Measurements from ENCODE around the gene NRP2. TPM values are rescaled to one million over a fixed set of nuclear protein-coding genes. Genes with fewer than 3 reads are reported as not detected.

NRP2 gene
- total and polyA plus RNA-seq, 11 donors, result 2.0 to 57.5 (median 4.7) TPM

GRCh38 chr2:205802941-205803340 is 120.6 kb downstream of the NRP2 start:
- ATAC-seq (no peak), DNase-seq (no peak)
- intact Hi-C loops (cut with DNase I), result no loop called here
- H3K27ac ChIP-seq, result peak overlapping the region in 1 of 12 donors; percentile 85
- WGBS, 4 donors, result 87 to 91% (median 89%) methylated on average over 6 of the region's 6 CpGs
- H3K9me3 ChIP-seq, result peaks cover 0 to 18% (median 6%) of the 10 kb centered on the region in 12 donors
- TF ChIP-seq POLR2A (IDR thresholded peaks at IDR 0.05) (no peak), CTCF (IDR thresholded peaks at IDR 0.05) (no peak)
- H3K36me3 ChIP-seq, result no peaks in the 10 kb centered on the region
- no peaks in the 10 kb centered on the region for H3K27me3 ChIP-seq
- H3K4me3 ChIP-seq, result no peak overlapping the region
- H3K4me1 ChIP-seq, result peaks cover 0 to 9% (median 0%) of the 10 kb centered on the region in 12 donors

- WGBS, 4 donors, result 86 to 93% (median 90%) methylated on average over 1 of the region's 1 CpG
- no peak overlapping the region for H3K4me3 ChIP-seq
- no peaks in the 10 kb centered on the region for H3K27me3 ChIP-seq
- peaks cover 0 to 9% (median 0%) of the 10 kb centered on the region in 12 donors for H3K4me1 ChIP-seq
- ATAC-seq (no peak), DNase-seq (no peak)
- no peak for TF ChIP-seq POLR2A (IDR thresholded peaks at IDR 0.05)
- no peak for TF ChIP-seq CTCF (IDR thresholded peaks at IDR 0.05)
- H3K27ac ChIP-seq, result peak overlapping the region in 1 of 12 donors; percentile 85
- H3K36me3 ChIP-seq, result no peaks in the 10 kb centered on the region
- intact Hi-C loops (cut with DNase I), result no loop called here
- H3K9me3 ChIP-seq, result peaks cover 0 to 12% (median 2%) of the 10 kb centered on the region in 12 donors
Observed at GRCh38 chr2:205803500-205803899, 121.2 kb downstream of the NRP2 start.

GRCh38 chr2:205805136-205805535 is 122.8 kb downstream of the NRP2 start:
- ATAC-seq, result no peak
- TF ChIP-seq POLR2A (IDR thresholded peaks at IDR 0.05) (no peak), CTCF (IDR thresholded peaks at IDR 0.05) (no peak)
- Histone ChIP-seq H3K9me3 (no peaks in the 10 kb centered on the region), H3K36me3 (no peaks in the 10 kb centered on the region), H3K4me1 (peaks cover 0 to 9% (median 0%) of the 10 kb centered on the region in 12 donors), H3K27me3 (no peaks in the 10 kb centered on the region), H3K27ac (no peak overlapping the region), H3K4me3 (no peak overlapping the region)
- WGBS, 4 donors, result 86 to 92% (median 89%) methylated on average over 8 of the region's 8 CpGs
- no peak for DNase-seq
- intact Hi-C loops (cut with DNase I), result no loop called here

GRCh38 chr2:205806143-205806905 is 124.0 kb downstream of the NRP2 start:
- Histone ChIP-seq H3K36me3 (no peaks in the 10 kb centered on the region), H3K9me3 (no peaks in the 10 kb centered on the region), H3K27me3 (no peaks in the 10 kb centered on the region), H3K4me3 (no peak overlapping the region), H3K27ac (no peak overlapping the region), H3K4me1 (no peaks in the 10 kb centered on the region)
- intact Hi-C loops (cut with DNase I), result no loop called here
- 86 to 91% (median 88%) methylated on average over 18 of the region's 18 CpGs for WGBS, 4 donors
- no peak for ATAC-seq
- TF ChIP-seq CTCF (IDR thresholded peaks at IDR 0.05) (no peak), POLR2A (IDR thresholded peaks at IDR 0.05) (no peak)
- no peak for DNase-seq
